ENCODE measurements around the gene TFPI.
"Not testable (repeated sequence)": the region's sequence is repeated elsewhere in the genome, so short reads cannot be mapped to it uniquely, and the experiment has no call there.

The TFPI gene

GRCh38 chr2:187514930-187515329 is 39.3 kb downstream of the TFPI start:
- in situ Hi-C loops (cut with HindIII; ENCODE audit: low pct_unique_long_range_greater_than_20kb, low sequenced_read_pairs): no loop called here
- TF ChIP-seq JUND (IDR thresholded peaks at IDR 0.05; ENCODE audit: low read depth): no peak

GRCh38 chr2:187514235-187514829 is 39.9 kb downstream of the TFPI start:
- in situ Hi-C loops (cut with HindIII; ENCODE audit: low pct_unique_long_range_greater_than_20kb, low sequenced_read_pairs); DNase-seq (ENCODE audit: low read depth in 1 of 2, low spot score in 1 of 2): not testable (repeated sequence)

More at GRCh38 chr2:187514930-187515329, 39.3 kb downstream of the TFPI start:
- DNase-seq (ENCODE audit: low read depth in 1 of 2, low spot score in 1 of 2): no peak

- DNase-seq (ENCODE audit: low read depth in 1 of 2, low spot score in 1 of 2); in situ Hi-C loops (cut with HindIII; ENCODE audit: low pct_unique_long_range_greater_than_20kb, low sequenced_read_pairs): not testable (repeated sequence)
Measured at GRCh38 chr2:187513460-187514234, 40.6 kb downstream of the TFPI start.

- TF ChIP-seq JUND (IDR thresholded peaks at IDR 0.05; ENCODE audit: low read depth): no peak
- no peak for DNase-seq (ENCODE audit: low read depth in 1 of 2, low spot score in 1 of 2)
- in situ Hi-C loops (cut with HindIII; ENCODE audit: low pct_unique_long_range_greater_than_20kb, low sequenced_read_pairs): no loop called here
Measured at GRCh38 chr2:187511356-187512315, 42.6 kb downstream of the TFPI start.

GRCh38 chr2:187510419-187511355 is 43.5 kb downstream of the TFPI start:
- DNase-seq (ENCODE audit: low read depth in 1 of 2, low spot score in 1 of 2); in situ Hi-C loops (cut with HindIII; ENCODE audit: low pct_unique_long_range_greater_than_20kb, low sequenced_read_pairs): not testable (repeated sequence)

DNA sequence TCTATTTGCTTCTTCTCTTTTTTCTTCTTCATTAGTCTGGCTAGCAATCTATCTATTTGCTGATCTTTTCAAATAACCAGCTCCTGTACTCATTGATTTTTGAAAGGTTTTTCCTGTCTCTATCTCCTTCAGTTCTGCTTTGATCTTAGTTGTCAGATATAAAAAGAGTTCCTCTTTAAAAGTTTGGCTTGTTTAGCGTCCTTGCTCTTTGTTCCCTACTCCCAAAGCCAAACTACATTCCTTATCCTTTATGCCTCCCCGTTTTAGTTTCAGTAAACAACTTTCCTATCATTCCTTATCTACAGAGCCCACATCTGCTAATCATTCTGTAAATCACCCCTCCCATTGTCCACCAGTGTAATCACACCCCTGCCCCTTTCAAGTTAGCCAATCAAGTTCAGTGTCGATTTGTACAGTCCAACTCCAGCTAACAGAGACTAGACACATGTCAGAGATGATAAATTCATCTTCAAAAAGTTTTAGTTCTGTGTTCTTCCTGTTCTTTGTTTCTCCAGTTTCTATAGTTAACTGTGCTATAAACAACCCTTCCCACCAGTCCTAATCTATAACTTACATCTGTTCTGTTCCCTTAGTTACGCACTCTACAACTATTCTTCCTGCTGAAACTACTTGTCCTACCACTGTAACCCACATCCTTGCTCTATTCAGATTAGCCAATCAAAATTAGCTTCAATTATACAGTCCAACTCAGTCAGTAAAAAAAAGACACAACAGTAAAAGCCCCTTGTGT is 44.4 kb downstream of the TFPI start:
- in situ Hi-C loops (cut with HindIII; ENCODE audit: low pct_unique_long_range_greater_than_20kb, low sequenced_read_pairs): no loop called here
- no peak for DNase-seq (ENCODE audit: low read depth in 1 of 2, low spot score in 1 of 2)

DNA sequence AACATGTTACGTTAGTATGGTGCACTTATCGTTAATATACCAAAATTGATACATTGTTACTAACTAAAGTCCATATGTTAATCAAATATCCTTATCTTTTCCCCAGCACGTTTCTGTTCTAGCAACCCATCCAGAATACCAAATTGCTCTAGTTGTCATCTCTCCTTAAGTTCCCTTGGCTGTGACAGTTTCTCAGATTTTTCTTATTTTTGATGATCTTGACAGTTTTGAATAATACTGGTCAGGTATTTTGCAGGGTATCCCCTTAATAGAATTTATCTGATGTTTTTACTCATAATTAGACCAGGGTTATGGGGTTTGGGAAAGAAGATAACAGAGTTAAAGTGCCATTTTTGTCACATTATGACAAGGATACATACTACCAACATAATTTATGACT is 47.8 kb downstream of the TFPI start:
- no peak for TF ChIP-seq JUND (IDR thresholded peaks at IDR 0.05; ENCODE audit: low read depth)
- in situ Hi-C loops (cut with HindIII; ENCODE audit: low pct_unique_long_range_greater_than_20kb, low sequenced_read_pairs): no loop called here
- DNase-seq (ENCODE audit: low read depth in 1 of 2, low spot score in 1 of 2): no peak

More for the DNA sequence above, 44.4 kb downstream of the TFPI start:
- no peak for TF ChIP-seq JUND (IDR thresholded peaks at IDR 0.05; ENCODE audit: low read depth)

DNA sequence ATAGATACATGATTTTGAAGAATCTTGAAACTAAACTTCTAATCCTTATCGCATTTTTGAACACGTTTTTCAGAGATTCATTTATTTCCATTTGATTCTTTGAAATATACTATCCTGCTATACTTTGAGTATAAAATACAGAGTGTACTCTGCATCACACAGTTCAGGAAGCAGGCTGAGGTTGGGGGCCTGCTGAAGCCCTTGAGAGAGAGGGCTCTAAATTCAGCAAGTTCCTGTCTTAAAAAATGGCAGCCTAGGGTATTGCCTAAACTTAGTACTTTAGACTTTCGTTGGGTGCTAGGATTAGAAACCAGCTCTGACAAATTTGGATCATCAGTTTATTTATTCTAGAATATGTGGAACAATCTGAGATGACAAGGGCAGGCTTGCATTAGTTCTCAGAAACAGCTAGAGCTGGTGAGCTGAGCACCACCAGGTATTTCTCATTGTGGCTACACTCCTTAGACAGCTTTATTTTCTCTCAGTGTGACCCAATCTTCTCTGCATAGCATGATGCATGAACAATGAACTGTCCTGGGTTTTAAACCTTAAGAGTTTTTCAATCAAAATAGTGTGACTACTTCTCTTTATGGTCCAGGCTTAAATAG is 49.1 kb downstream of the TFPI start:
- no peak for DNase-seq (ENCODE audit: low read depth in 1 of 2, low spot score in 1 of 2)
- no peak for TF ChIP-seq JUND (IDR thresholded peaks at IDR 0.05; ENCODE audit: low read depth)

GRCh38 chr2:187504312-187504921 is 49.8 kb downstream of the TFPI start:
- DNase-seq (ENCODE audit: low read depth in 1 of 2, low spot score in 1 of 2): no peak
- in situ Hi-C loops (cut with HindIII; ENCODE audit: low pct_unique_long_range_greater_than_20kb, low sequenced_read_pairs): no loop called here
- no peak for TF ChIP-seq JUND (IDR thresholded peaks at IDR 0.05; ENCODE audit: low read depth)

More for the DNA sequence above, 49.1 kb downstream of the TFPI start:
- in situ Hi-C loops (cut with HindIII; ENCODE audit: low pct_unique_long_range_greater_than_20kb, low sequenced_read_pairs): no loop called here

DNA sequence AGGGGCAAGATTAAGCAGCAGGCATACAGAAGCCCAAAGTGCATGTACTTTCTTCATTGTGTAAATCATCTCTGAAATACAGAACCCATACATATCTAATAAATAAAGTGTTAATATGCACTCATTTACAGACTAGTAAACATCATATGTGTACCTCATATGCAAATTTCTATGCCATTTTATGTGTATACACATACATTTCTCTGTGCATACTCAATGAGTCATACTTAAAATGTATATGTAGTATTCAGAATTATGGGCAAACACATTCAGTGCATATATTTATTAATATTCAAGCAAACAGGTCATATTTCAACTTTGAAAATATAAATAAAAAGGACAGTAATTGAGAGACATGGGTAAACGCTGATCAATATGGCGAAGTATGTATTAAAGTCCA is 50.5 kb downstream of the TFPI start:
- in situ Hi-C loops (cut with HindIII; ENCODE audit: low pct_unique_long_range_greater_than_20kb, low sequenced_read_pairs): no loop called here
- no peak for TF ChIP-seq JUND (IDR thresholded peaks at IDR 0.05; ENCODE audit: low read depth)
- no peak for DNase-seq (ENCODE audit: low read depth in 1 of 2, low spot score in 1 of 2)

All from T47D (cell line).